ENCODE results near the gene DENND1A.

The DENND1A gene

GRCh38 chr9:123422635-123423310, 507.2 kb downstream of the DENND1A start:
- no peak for DNase-seq (ENCODE audit: extremely low spot score)
- ChIA-PET POLR2A (no interaction called here), CTCF (no interaction called here)
- no peak for TF ChIP-seq ARNT (IDR thresholded peaks at IDR 0.05)
- TF ChIP-seq CTBP1 (IDR thresholded peaks at IDR 0.05; ENCODE audit: borderline replicate concordance) = no peak
- no peak for TF ChIP-seq FOXA1 (IDR thresholded peaks at IDR 0.05)
- TF ChIP-seq LEF1 (IDR thresholded peaks at IDR 0.05; ENCODE audit: borderline replicate concordance) = no peak
- no peak for TF ChIP-seq FOXK2 (IDR thresholded peaks at IDR 0.05)
- no peak for TF ChIP-seq SP1 (IDR thresholded peaks at IDR 0.05)
- no peak for TF ChIP-seq L3MBTL2 (conservative IDR thresholded peaks at IDR 0.05)
- TF ChIP-seq NFRKB (IDR thresholded peaks at IDR 0.05) = no peak
- no peak for TF ChIP-seq BHLHE40 (IDR thresholded peaks at IDR 0.05; ENCODE audit: borderline replicate concordance)
- no peak for TF ChIP-seq TARDBP (IDR thresholded peaks at IDR 0.05)
- TF ChIP-seq SUZ12 (IDR thresholded peaks at IDR 0.05) = no peak
- TF ChIP-seq ZNF384 (IDR thresholded peaks at IDR 0.05) = no peak
- TF ChIP-seq ELF4 (IDR thresholded peaks at IDR 0.05) = no peak
- no peak for TF ChIP-seq HDGF (IDR thresholded peaks at IDR 0.05; ENCODE audit: borderline replicate concordance)
- TF ChIP-seq FOXM1 (IDR thresholded peaks at IDR 0.05; ENCODE audit: borderline replicate concordance) = no peak
- TF ChIP-seq PKNOX1 (IDR thresholded peaks at IDR 0.05) = no peak

GRCh38 chr9:123421801-123422455, 508.0 kb downstream of the DENND1A start:
- ChIA-PET CTCF (no interaction called here), POLR2A (no interaction called here)
- no peak for TF ChIP-seq FOXK2 (IDR thresholded peaks at IDR 0.05)
- TF ChIP-seq CTBP1 (IDR thresholded peaks at IDR 0.05; ENCODE audit: borderline replicate concordance) = no peak
- TF ChIP-seq ZNF384 (IDR thresholded peaks at IDR 0.05) = no peak
- no peak for TF ChIP-seq BHLHE40 (IDR thresholded peaks at IDR 0.05; ENCODE audit: borderline replicate concordance)
- TF ChIP-seq SUZ12 (IDR thresholded peaks at IDR 0.05) = no peak
- TF ChIP-seq HDGF (IDR thresholded peaks at IDR 0.05; ENCODE audit: borderline replicate concordance) = no peak
- no peak for TF ChIP-seq L3MBTL2 (conservative IDR thresholded peaks at IDR 0.05)
- no peak for TF ChIP-seq TARDBP (IDR thresholded peaks at IDR 0.05)
- TF ChIP-seq FOXA1 (IDR thresholded peaks at IDR 0.05) = no peak
- TF ChIP-seq PKNOX1 (IDR thresholded peaks at IDR 0.05) = no peak
- no peak for TF ChIP-seq LEF1 (IDR thresholded peaks at IDR 0.05; ENCODE audit: borderline replicate concordance)
- no peak for TF ChIP-seq ARNT (IDR thresholded peaks at IDR 0.05)
- TF ChIP-seq NFRKB (IDR thresholded peaks at IDR 0.05) = no peak
- TF ChIP-seq ELF4 (IDR thresholded peaks at IDR 0.05) = no peak
- no peak for TF ChIP-seq FOXM1 (IDR thresholded peaks at IDR 0.05; ENCODE audit: borderline replicate concordance)
- DNase-seq (ENCODE audit: extremely low spot score) = no peak

- no peak for DNase-seq (ENCODE audit: extremely low spot score)
- ChIA-PET CTCF (no interaction called here), POLR2A (no interaction called here)
- no peak for TF ChIP-seq CTBP1 (IDR thresholded peaks at IDR 0.05; ENCODE audit: borderline replicate concordance)
- no peak for TF ChIP-seq FOXK2 (IDR thresholded peaks at IDR 0.05)
- no peak for TF ChIP-seq PKNOX1 (IDR thresholded peaks at IDR 0.05)
- TF ChIP-seq BHLHE40 (IDR thresholded peaks at IDR 0.05; ENCODE audit: borderline replicate concordance) = no peak
- TF ChIP-seq SP1 (IDR thresholded peaks at IDR 0.05) = no peak
- TF ChIP-seq SUZ12 (IDR thresholded peaks at IDR 0.05) = no peak
- no peak for TF ChIP-seq FOXM1 (IDR thresholded peaks at IDR 0.05; ENCODE audit: borderline replicate concordance)
- TF ChIP-seq FOXA1 (IDR thresholded peaks at IDR 0.05) = no peak
- no peak for TF ChIP-seq TARDBP (IDR thresholded peaks at IDR 0.05)
Observed at GRCh38 chr9:123421186-123421585, 508.7 kb downstream of the DENND1A start.

- POLR2A ChIA-PET = no interaction called here
- CTCF ChIA-PET = no interaction called here
- no peak for DNase-seq (ENCODE audit: extremely low spot score)
Observed at GRCh38 chr9:123420592-123421111, 509.3 kb downstream of the DENND1A start.

More at GRCh38 chr9:123420592-123421111, 509.3 kb downstream of the DENND1A start:
- TF ChIP-seq HDGF (IDR thresholded peaks at IDR 0.05; ENCODE audit: borderline replicate concordance) = no peak
- TF ChIP-seq CTBP1 (IDR thresholded peaks at IDR 0.05; ENCODE audit: borderline replicate concordance) = no peak
- no peak for TF ChIP-seq ARNT (IDR thresholded peaks at IDR 0.05)
- TF ChIP-seq ELF4 (IDR thresholded peaks at IDR 0.05) = no peak
- no peak for TF ChIP-seq PKNOX1 (IDR thresholded peaks at IDR 0.05)
- TF ChIP-seq FOXA1 (IDR thresholded peaks at IDR 0.05) = no peak
- TF ChIP-seq TARDBP (IDR thresholded peaks at IDR 0.05) = no peak
- no peak for TF ChIP-seq ZNF384 (IDR thresholded peaks at IDR 0.05)
- no peak for TF ChIP-seq SP1 (IDR thresholded peaks at IDR 0.05)

Measured in HEK293T (cell line).